Smooth muscle cell (in vitro differentiated cells): Measurements from ENCODE around the gene SARDH. TPM values are rescaled to one million over a fixed set of nuclear protein-coding genes. Genes with fewer than 3 reads are reported as not detected.

Experiments used
- DNase-seq: peaks from one replicate; lab custom pipeline; 2025; ENCODE audit not compliant: unreplicated experiment; lab: John Stamatoyannopoulos, UW
- H2AFZ ChIP-seq: fragments of 200-600 bp; sonication (generic); 2 replicates; pipeline ENCODE4 v1.6.0; 2016; ENCODE audit warnings: antibody characterized with exemption, low read depth, mild to moderate bottlenecking
- H3F3A ChIP-seq: fragments of 200-600 bp; sonication (generic); 2 replicates; pipeline ENCODE4 v1.6.0; 2017; ENCODE audit warnings: antibody characterized with exemption, low read depth
- H3K27ac ChIP-seq: fragments of 200-600 bp; sonication (generic); 2 replicates; pipeline ENCODE4 v1.5.1; 2016; ENCODE audit warnings: low read depth, mild to moderate bottlenecking
- H3K27me3 ChIP-seq: fragments of 200-600 bp; sonication (generic); 2 replicates; pipeline ENCODE4 v1.6.1; 2016; ENCODE audit warnings: low read depth, mild to moderate bottlenecking
- H3K36me3 ChIP-seq: fragments of 200-600 bp; sonication (generic); 2 replicates; pipeline ENCODE4 v1.5.1; 2016; ENCODE audit warnings: low read depth
- H3K4me1 ChIP-seq: fragments of 200-600 bp; sonication (generic); 2 replicates; pipeline ENCODE4 v1.5.1; 2016; ENCODE audit warnings: low read depth
- H3K4me2 ChIP-seq: fragments of 200-600 bp; sonication (generic); 2 replicates; pipeline ENCODE4 v1.6.0; 2016; ENCODE audit warnings: mild to moderate bottlenecking
- H3K4me3 ChIP-seq: fragments of 200-600 bp; sonication (generic); 2 replicates; pipeline ENCODE4 v1.5.1; 2016; ENCODE audit warnings: mild to moderate bottlenecking
- H3K79me2 ChIP-seq: fragments of 200-600 bp; sonication (generic); 2 replicates; pipeline ENCODE4 v1.6.0; 2016; ENCODE audit warnings: low read depth, mild to moderate bottlenecking
- H3K9ac ChIP-seq: fragments of 200-600 bp; sonication (generic); 2 replicates; pipeline ENCODE4 v1.6.0; 2016; ENCODE audit warnings: low read depth
- H3K9me3 ChIP-seq: fragments of 200-600 bp; sonication (generic); replicated peaks from 2 replicates; pipeline ENCODE4 v1.5.1; 2016; ENCODE audit warnings: low read depth
- H4K20me1 ChIP-seq: fragments of 200-600 bp; sonication (generic); 2 replicates; pipeline ENCODE4 v1.6.0; 2016; ENCODE audit warnings: low read depth
- CTCF ChIP-seq: fragments of 200-600 bp; sonication (generic); IDR thresholded peaks from 2 replicates; pipeline ENCODE4 v1.5.1; 2017; ENCODE audit warnings: borderline replicate concordance, mild to moderate bottlenecking, antibody characterized with exemption; ENCODE audit not compliant: insufficient read depth, poor library complexity, severe bottlenecking
- WGBS: methylation state at CpG from one replicate; pipeline ENCODE4 v1.1.7; 2016; ENCODE audit warnings: low lambda C conversion rate; 5-methylcytosine and 5-hydroxymethylcytosine counted together
- polyA plus RNA-seq: library from polyadenylated mRNA; unstranded; fragments of >200 nt; fragmentation: Nextera tagmentation; extraction: Ambion mirVana; gene quantifications from 2 replicates; pipeline ENCODE4 v1.2.1, GENCODE V29; 2016
- total RNA-seq: library from RNA; depleted of rRNA; stranded (reverse); fragments of >200 nt; gene quantifications from 2 replicates; pipeline ENCODE4 v1.2.3, GENCODE V29; 2014

SARDH gene
- total and polyA plus RNA-seq, 2 experiments from 2014 or later: 3.3 to 10.1 TPM

- 89% methylated on average over 20 of the region's 21 CpGs for WGBS
- no peak for DNase-seq
- H4K20me1 ChIP-seq: no peaks in the 10 kb centered on the region
- H3K27ac ChIP-seq: no peak overlapping the region
- H3F3A ChIP-seq: no peaks in the 10 kb centered on the region
- no peaks in the 10 kb centered on the region for H3K27me3 ChIP-seq
- no peaks in the 10 kb centered on the region for H3K36me3 ChIP-seq
- H2AFZ ChIP-seq: no peak overlapping the region
- H3K79me2 ChIP-seq: no peaks in the 10 kb centered on the region
- no peaks in the 10 kb centered on the region for H3K9me3 ChIP-seq
- H3K9ac ChIP-seq: no peak overlapping the region
- H3K4me2 ChIP-seq: no peak overlapping the region
- TF ChIP-seq CTCF: no peak
- H3K4me1 ChIP-seq: peaks cover 13% of the 10 kb centered on the region
- H3K4me3 ChIP-seq: no peak overlapping the region
Measured at GRCh38 chr9:133733796-133734533, 4.2 kb downstream of the SARDH start.

- no peaks in the 10 kb centered on the region for H4K20me1 ChIP-seq
- WGBS: 81% methylated on average over 4 of the region's 4 CpGs
- no peak overlapping the region for H3K4me3 ChIP-seq
- peaks cover 13% of the 10 kb centered on the region for H3K4me1 ChIP-seq
- TF ChIP-seq CTCF: no peak
- H2AFZ ChIP-seq: no peak overlapping the region
- H3F3A ChIP-seq: no peaks in the 10 kb centered on the region
- H3K27me3 ChIP-seq: no peaks in the 10 kb centered on the region
- H3K9me3 ChIP-seq: no peaks in the 10 kb centered on the region
- H3K36me3 ChIP-seq: no peaks in the 10 kb centered on the region
- DNase-seq: no peak
- no peak overlapping the region for H3K27ac ChIP-seq
- no peak overlapping the region for H3K9ac ChIP-seq
- no peak overlapping the region for H3K4me2 ChIP-seq
- no peaks in the 10 kb centered on the region for H3K79me2 ChIP-seq
Measured at GRCh38 chr9:133733421-133733795, 4.7 kb downstream of the SARDH start.

GRCh38 chr9:133732639-133733408, 5.3 kb downstream of the SARDH start:
- 83% methylated on average over 10 of the region's 10 CpGs for WGBS
- H3K4me3 ChIP-seq: no peak overlapping the region
- H3F3A ChIP-seq: no peaks in the 10 kb centered on the region
- no peak overlapping the region for H3K4me2 ChIP-seq
- DNase-seq: no peak
- H3K9me3 ChIP-seq: no peaks in the 10 kb centered on the region
- no peaks in the 10 kb centered on the region for H3K36me3 ChIP-seq
- peaks cover 12% of the 10 kb centered on the region for H3K4me1 ChIP-seq
- H4K20me1 ChIP-seq: no peaks in the 10 kb centered on the region
- H3K79me2 ChIP-seq: no peaks in the 10 kb centered on the region
- TF ChIP-seq CTCF: no peak
- no peaks in the 10 kb centered on the region for H3K27me3 ChIP-seq
- no peak overlapping the region for H3K27ac ChIP-seq
- no peak overlapping the region for H2AFZ ChIP-seq
- H3K9ac ChIP-seq: no peak overlapping the region
